GM19328 (cell line): ENCODE data around the gene TEPSIN.
"Not testable (repeated sequence)": the region's sequence is repeated elsewhere in the genome, so short reads cannot be mapped to it uniquely, and the experiment has no call there.

Experiments
- ATAC-seq: cut with Tn5 transposase; IDR thresholded peaks from one replicate; pipeline ENCODE4 v1.9.1; 2021; ENCODE audit warnings: mild to moderate bottlenecking, moderate library complexity; ENCODE audit not compliant: unreplicated experiment

The TEPSIN gene

DNA sequence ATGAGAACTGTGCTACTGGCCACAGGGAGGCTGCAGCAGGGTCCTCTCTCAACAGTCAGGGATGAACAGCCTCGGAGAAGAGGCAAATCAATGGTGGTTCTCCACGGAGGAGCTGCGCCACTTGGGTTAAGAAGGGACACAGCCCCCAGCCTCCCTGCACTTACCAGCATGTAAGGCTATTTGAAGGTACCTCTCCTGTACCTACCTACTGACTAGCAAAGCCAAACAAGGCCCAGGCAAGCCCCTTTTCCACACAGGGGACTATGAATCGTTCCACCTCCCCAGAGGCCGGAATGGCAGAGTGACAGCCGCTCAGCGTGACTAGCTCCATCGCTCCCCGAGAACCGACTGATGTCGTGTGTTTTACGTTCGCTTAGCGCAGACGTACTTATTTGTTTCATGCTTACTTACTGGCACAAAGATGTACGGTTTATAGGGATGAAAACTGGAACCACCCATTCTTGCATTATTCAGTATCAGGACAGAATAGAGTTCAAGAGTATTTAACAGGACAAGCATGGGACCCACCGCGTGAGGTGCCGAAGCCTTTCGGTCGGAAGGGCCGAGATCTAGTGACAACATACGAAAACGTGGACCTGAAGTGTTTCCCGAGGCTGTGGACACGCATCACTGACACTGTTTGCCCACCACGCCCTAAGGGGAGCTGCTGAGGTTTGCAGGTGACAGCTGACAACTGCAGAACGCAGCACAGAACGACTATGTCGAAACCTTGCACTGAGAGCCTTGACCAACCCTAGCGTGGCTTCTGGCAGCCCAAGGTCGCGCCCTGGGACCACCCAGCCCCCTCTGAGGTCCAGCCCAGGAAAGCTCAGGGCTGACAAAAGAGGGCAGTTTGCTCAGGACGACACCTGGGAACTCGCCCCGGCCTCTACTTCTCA is 1.0 kb downstream of the TEPSIN start:
- no peak for ATAC-seq

DNA sequence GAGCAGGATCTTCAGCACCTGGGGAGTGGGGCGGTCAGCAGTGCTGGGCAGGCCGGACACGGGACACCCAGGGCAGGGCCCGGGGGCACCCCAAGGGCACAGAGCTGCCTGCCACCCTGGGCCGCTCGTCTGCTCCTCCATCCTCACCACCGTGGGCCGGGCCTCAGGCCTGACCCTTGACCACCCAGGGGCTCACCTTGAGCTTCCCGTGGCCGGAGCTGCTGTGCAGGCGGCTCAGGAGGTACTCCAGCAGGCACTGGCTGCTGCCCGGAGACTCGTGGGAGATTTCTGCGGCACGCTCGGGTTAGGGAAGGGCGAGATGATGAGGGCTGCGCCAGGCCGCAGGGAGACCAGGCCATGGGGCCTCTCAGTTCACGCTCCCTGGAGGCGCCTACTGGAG is 2.1 kb downstream of the TEPSIN start:
- no peak for ATAC-seq

DNA sequence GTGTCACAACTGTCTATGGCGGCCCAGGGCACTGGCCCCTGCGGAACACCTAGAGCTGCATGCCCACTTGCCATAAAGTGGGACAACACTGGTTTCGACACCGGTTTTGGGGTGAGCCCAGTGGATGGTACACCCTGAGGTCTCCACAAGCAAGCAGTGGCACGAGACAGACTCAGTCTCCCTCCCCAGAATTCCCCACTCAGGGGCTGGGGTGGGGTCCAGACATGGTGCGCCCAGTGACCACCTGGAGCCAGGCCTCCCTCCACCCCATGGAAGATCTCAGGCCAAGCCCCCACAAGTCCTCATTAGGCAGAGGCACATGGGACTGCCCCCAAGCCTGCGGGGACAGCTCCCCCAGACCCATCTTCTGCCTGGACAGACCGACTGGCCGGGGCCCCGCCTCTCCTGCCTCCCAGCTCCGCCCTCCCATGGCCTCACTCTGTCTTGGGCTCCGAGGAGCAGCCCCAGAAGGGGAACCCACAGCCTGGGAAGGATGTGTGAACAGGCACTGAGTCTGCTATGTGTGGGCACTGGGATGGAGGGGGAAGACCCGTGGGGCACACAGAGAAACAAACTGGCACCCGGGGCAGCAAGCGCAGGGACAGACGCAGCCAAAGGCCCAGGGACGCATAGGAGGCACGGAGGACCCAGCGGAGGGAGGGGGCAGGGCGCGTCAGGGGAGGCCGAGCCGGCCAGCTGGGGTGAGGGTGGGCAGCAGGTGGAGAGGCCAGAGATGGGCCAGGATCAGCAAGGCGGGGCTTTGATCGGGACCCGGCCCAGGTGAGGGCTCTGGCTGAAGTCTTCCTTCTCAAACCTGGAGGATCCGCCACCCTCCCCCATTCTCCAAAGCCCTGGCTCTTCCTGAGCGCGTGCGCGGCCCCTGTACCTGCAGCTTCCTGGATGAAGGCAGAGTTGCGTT is 2.8 kb downstream of the TEPSIN start:
- no peak for ATAC-seq

DNA sequence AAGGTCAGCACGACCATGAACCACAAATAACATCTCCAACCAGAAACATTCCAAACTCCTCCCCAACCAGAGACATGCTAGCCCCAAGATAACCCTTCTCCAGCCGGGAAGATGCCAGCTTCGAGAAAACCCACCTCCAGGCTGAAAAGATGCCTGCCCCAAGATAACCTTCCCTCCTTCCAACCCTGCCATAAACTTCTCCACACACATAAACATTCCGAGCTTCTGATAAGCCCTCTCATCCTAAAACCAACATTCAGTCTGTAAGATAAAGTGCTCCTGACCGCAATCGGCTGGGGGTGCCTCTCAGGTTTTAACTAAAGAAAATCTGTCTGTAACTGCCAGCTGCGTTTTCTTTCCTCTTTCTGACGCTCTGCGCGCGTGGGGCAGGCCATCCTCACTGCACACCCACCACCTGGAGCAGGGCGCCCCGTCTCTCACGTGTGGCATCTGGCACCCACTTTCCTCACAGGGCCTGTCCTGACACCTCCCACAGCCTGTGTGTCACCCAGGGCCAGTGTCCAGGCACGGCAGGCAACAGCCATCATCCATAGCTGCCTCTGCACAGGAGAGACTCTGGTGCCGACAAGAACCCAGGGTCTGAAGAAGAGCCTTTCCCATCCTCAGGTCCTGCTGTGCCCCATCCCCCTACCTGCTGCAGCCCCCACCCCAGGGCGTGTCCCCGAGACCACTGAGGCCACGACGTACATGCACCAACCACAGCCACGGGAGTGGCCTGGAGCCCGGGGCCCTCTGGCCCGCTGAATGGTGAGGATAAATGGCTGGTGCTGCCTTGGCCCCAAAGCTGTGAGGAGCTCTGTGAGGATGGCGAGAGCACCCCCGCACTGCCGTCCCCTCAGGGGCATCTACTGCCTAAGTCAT is 3.7 kb downstream of the TEPSIN start:
- ATAC-seq = no peak

DNA sequence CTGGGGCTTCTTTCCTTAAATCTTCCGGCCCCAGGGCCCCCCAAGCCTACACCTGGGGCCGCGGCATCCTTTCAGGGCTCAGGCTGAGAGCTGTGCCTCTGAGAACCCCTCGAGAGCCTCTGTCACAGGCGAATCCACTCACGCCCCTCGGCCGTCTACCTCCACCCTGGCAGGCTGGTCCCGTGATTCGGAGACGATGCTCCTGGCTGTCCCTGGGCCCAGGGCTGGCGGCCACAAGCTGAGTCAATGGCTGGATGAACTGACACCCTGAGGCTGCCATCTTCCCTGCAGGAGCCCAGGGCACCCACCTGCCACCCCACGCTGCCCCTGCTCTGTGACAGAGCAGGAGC is 4.4 kb downstream of the TEPSIN start:
- no peak for ATAC-seq

DNA sequence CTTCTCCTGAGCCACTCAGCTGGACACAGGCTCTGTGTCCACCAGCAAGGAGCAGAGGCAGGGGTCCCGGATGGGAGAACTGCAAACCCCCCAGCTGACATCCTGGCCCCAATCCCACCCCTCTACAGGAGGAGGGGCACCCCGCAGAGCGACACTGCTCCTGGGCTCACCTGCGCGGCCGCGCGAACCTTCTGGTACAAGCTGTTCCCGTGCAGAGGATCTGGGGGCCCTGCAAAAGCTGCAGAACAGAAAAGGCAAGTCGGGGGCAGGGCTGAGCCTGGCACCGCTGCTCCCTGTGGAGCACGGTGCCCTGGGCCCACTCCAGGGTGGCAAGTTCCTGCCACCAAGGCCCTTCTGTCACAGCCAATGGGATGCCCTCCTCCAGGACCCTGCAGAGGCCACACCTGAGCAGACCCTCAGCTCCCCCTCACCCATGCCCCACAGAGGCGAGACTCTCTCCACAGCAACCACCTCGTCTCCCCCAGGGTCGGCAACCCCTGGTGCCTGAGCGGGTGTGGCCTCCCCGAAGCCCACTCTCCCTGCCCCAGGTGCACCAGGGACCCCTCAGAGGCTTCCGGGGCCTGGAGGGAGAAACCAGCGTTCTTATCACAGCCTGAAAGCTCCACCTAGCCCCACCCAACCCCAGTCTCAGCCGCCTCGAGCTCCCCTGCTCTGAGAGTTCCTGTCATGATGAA is 4.9 kb downstream of the TEPSIN start:
- no peak for ATAC-seq

DNA sequence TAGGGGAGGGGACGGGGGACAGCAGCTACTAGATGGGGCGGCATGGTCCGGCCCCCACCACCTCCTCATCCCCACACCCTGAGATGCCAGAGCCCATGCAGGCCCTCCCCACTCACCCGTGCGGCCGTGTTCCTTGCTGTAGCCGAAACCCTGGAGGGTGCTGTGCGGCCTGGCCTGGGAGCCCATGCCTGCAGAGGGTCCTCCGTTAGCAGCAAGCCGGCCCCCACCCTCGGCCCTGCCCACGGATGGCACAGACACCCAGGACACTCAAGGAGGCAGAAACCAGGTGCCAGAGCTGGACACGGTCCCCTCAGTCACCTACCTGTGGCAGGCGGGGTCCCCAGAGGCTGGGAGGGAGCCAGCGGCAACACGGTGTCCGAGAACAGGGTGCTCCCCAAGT is 5.5 kb downstream of the TEPSIN start:
- ATAC-seq = no peak

DNA sequence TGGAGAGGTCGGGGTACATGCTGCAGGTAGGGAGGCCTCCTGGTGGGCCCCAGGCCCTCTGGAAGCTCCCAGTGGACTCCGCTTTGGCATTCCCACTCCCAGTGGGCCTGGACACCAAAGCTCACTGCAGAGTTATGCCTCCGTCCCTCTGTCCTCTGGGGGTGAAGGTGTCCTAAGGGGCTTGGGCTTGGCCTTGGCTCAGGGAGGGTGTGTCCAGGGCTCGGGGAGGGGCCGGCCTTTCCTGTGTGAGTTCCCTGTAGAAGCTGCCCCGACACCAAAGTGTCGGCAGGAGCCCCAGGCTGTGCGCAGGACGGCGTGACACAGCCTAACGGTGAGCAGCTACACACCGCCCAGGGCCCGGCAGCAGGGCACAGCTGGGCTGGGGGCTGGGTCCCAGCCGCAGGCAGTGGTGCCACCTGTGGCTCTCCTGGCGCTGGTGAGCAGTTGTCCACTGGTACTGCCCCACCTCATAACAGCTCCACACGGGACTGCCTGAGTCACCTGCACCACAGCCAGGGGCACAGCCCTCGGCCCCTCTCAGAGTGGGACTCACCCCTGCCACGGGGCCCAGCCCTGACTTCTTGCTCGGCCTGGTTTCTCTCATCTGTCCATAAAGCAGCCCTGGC is 6.1 kb downstream of the TEPSIN start:
- no peak for ATAC-seq

DNA sequence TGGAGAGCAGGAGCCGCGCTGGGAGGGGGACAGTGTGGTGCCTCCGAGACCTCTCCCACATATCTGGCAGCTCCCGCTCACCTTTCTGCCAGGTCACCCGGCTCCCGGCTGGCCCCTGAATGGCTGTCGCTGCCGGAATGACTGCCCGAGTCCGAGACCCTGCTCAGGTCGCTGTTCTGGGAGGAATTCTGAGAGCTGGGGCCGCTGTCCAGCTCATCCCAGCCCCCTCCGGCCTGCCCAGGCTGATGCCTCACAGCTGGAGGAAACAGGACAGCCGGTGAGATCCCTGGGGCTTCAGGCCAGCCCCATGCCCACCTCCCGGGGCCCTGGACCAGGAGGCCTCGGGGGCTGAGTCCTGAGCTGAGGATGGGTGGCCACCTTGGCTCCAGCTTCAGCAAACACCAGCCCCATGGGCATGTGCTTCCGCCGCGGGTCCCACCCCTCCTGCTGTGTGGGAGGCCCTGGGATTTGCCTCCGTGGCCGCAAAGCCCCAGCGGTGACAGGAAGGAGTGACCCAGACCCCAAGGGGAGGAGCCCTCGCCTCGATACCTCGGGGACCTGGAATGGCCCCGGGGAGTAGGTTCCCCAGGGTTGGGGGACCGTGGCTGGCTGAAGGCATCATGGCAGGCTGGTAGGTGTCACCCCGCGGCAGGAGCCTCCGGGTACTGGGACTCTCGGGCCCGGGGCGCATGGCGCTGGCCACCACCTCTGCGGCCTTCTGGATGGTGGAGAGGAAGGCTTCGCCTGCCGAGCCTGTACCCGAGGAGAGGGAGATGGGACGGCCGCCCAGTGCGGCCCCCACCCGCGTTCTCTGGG is 6.9 kb downstream of the TEPSIN start:
- no peak for ATAC-seq

DNA sequence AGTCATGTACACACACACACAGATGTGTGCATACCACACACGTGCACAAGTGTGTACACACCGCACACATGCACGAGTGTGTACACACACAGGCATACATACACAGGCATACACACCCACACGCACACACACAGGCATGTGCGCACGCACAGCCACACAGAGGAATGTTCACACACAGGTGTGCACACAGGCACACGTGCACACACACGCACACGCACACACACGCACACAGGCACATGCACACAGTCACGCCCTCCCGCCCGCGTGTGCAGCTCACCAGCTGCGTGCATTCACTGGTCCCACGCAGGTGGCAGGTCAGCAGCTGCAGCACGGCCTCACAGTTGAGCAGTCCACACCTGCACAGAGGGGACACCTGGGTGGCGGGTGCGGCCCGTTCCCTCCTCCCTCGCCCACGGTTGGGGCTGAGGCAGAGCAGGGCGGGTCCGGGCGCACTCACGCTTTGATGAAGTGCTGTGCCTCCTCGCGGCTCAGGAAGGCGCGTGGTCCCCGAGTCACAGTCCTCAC is 7.7 kb downstream of the TEPSIN start:
- ATAC-seq = no peak

DNA sequence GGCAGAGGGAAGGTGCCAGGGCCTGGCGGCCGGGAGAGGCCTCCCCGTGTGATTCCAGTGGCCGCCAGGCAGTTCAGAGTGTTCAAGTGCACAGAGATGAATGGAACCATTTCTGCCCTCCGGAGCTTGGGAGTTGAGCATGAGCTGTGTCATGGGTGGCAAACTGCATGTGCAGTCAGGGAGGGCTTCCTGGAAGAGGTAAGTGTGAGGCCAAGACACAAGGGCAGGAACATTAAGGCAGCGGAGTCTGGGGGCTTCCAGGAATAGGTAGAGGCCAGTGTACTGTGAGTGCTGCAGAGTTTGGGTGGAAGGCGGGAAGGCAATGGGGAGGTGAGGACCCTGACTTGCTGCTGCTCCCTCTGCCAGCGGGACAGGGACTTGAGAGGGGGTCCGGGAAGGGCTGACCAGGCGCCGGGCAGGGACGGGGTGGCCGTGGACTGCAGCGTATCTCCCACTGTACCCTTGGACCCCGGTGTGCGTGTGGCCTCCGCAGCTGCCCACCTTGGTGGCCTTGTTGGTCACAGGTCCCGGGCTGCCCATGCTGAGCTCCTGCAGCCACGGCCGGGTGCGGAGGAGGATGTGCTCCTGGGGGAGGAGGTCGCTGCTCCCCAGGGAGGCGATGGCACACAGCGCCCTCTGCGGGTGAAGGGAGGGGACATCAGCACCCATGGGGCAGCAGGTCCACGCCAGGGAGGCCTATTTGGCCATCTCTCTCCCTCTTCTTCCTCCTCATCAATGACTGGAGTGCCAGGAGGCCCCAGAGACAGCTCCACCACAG is 8.6 kb downstream of the TEPSIN start:
- ATAC-seq = no peak

DNA sequence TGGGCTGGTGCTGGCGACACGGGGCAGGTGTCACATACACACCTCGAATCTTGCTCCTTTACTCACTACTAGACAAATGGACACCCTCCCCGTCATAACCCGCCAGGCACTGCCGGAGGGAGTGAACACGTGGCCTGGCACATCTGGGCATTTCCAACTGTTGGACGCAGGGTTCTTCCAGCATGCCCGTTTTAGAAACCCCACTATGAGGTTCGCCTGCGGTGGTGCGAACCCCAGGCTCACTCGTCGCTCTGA is 9.3 kb downstream of the TEPSIN start:
- no peak for ATAC-seq

DNA sequence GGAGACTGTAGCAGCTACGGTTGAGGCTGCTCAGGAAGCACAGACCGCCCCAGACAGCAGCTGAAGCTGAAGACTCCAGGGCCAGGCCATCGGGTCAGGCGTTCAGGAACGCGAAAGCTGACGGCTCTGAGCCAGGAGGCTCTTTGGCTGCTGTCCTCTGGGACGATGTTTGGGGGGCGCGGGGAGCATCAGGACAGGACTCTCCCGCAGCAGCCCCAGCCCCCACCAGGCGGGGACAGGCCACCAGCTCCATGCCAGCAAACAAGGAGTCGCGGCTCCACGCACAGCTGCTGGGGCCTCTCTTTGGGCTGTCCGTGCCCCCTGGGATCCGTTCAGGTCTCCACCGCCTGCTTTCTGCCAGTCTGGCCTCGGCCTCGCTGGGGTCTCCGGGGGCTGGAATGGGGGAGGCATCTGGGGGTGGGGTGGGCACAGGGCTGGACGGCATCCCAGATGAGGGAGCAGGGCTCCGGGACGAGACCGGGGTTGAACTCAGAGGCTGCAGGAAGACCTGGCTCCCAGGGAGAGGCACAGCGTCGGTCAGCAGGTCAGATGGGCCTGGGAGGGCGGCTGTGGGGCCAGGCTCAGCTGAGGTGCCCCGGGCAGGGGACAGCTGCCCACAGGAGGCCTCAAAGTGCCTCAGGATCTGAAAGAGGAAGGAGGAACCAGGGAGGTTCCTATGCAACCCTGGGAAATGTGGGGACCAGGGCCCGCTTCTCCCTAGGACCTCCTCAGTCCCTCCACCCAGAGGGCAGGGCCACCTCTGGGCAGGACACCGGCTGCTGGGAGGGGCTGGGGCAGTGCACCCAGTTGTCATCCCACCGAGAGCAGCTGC is 9.8 kb downstream of the TEPSIN start:
- ATAC-seq = no peak

DNA sequence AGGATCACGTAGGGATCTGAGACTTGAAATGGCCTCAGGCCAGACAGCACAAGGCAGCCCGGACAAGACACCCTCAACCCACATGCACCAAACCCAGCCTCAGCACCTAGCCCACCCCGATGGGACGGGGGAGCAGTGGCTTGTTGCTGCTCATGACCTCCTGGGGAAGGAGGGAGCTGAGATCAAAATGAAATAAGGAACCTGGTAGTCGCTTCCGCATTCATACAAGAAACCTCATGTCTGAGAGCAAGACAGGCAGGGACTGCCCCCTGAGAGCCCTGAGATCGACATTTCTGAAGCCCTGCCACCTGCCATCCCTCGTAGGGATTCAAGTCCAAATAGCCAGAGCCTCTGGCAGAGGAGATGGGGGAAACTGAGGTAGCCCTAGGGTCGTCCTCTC is 10.4 kb downstream of the TEPSIN start:
- no peak for ATAC-seq

DNA sequence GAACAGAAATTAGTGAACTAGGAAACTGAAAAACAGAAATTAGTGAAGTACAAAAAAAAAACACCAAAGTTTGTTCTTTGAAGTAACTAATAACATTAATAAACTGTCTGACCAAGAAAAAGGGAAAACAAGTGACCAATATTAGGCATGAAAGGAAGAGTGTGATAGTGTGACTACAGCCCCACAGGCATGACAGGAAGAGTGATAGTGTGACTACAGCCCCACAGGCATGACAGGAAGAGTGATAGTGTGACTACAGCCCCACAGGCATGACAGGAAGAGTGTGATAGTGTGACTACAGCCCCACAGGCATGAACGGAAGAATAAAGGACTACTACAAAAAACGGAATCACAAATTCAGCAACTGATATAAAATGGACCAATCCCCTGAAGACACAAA is 11.2 kb downstream of the TEPSIN start:
- ATAC-seq = not testable (repeated sequence)

DNA sequence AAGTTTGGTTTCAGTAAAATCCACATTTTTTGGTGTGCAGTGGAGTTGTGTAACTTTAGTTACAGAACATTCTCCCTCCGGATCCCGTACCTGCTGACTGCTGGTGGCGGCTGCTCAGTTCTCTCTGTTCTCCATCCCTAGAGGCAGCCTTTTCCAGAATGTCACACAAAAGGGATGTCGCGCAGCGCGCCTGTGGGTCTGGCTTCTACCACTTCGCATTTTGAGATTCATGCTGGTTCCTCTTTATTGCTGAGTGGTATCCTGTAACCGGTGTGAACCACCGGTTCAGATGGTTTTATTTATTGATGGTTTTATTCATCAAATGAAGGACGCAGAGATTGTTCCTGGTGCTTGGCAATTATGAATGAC is 15.1 kb downstream of the TEPSIN start:
- ATAC-seq = no peak

DNA sequence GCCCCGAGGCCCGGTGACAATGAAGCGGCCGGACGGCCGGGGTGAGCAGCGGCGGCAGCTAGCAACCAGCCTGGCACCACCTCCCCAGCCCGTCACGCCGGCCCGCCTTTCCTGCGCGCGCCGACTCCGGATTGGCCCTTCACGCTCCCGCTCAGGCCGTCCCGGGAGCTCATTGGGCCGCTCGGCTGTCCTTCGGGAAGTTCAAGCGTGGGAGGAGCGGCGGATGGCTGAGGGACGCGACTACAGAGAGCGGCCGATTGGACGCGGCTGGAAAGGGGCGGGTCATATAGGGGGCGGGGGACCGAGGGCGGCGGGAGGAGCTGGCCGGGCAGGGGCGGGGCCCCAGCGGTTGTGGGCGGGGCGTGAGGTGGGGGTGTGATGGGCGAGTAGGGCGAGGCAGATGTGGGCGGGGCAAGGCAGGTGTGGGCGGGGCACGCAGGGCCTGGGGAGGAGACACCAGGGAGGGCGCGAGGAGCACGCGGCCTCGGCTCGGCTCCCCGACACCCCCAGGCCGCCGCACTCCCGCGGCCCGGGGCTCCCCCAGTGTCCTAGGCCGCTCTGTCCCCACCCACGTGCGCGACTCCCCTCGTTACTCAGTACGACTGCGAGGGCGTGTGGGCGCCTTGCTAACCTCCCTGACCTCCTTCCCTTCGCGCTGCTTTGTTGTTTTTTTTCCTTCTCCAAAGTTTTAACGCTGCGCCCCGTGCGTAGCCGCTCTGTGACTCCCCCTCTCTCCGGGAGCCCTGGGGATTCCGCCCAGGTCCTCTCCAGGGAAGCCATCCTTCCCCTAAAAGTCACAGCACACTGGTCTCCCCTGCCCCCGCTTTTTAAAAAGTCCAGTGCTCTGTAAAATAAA is 15.7 kb downstream of the TEPSIN start, which contains the start of gene CEP131:
CEP131 (minus strand) TSS at position 60 of the 856 bp plus-strand sequence. CDS start 2,909 bp downstream, outside the sequence.
- peak; percentile 93 for ATAC-seq
